22Rv1 (cell line): Measurements from ENCODE around the gene OXNAD1.

ENCODE experiments used
- H3K27ac ChIP-seq: fragments of 450-650 bp; 2 replicates; pipeline ENCODE4 v1.5.1; 2017
- ZFX ChIP-seq: fragments of 450-650 bp; IDR thresholded peaks from 2 replicates; pipeline ENCODE4 v1.6.1; 2017; ENCODE audit warnings: antibody characterized with exemption, borderline replicate concordance
- TF ChIP-seq, protein P1 (sequence below): fragments of 450-650 bp; IDR thresholded peaks from 2 replicates; pipeline ENCODE4 v1.5.1; 2017; ENCODE audit warnings: mild to moderate bottlenecking

Gene OXNAD1

DNA sequence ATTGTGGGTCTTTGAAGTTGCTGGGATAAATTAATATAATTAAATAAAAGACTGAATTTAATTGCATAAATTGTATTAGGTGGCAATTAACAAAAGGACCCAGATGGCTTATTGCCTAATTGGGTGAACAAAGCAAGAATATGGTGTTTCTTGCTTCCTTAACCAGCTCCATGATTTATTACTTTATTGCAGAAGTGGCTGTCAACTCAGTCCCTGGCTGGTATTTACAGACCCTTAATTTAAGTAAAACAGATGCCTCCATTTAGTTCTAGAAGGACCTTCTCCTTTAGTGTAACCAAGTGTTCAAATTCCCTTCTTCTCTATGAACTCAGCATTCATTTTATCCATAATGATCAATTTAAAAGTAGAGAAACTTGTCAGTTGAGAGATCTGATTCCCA is 35.3 kb upstream of the OXNAD1 start:
- H3K27ac ChIP-seq = no peak overlapping the region
- TF ChIP-seq, protein P1, sequence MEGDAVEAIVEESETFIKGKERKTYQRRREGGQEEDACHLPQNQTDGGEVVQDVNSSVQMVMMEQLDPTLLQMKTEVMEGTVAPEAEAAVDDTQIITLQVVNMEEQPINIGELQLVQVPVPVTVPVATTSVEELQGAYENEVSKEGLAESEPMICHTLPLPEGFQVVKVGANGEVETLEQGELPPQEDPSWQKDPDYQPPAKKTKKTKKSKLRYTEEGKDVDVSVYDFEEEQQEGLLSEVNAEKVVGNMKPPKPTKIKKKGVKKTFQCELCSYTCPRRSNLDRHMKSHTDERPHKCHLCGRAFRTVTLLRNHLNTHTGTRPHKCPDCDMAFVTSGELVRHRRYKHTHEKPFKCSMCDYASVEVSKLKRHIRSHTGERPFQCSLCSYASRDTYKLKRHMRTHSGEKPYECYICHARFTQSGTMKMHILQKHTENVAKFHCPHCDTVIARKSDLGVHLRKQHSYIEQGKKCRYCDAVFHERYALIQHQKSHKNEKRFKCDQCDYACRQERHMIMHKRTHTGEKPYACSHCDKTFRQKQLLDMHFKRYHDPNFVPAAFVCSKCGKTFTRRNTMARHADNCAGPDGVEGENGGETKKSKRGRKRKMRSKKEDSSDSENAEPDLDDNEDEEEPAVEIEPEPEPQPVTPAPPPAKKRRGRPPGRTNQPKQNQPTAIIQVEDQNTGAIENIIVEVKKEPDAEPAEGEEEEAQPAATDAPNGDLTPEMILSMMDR = no peak
- no peak for TF ChIP-seq ZFX

DNA sequence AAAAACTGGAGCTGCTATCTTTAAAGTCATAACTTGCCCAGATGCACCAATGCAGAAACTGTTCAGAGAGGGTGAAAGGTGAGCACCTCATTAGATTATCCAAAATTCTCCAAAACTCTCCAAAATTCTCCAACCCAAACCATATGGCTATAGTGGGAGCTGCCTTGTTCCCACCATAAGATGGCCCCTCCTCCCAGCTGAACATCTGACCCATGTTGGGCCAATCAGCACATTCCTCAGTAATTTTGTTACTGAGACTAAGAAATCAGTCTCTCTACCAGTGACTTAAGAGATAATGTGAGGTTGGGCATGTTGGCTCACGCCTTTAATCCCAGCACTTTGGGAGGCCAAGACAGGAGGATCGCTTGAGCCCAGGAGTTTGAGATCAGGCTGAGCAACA is 33.0 kb upstream of the OXNAD1 start:
- TF ChIP-seq, protein P1 = no peak
- TF ChIP-seq ZFX = no peak
- no peak overlapping the region for H3K27ac ChIP-seq

DNA sequence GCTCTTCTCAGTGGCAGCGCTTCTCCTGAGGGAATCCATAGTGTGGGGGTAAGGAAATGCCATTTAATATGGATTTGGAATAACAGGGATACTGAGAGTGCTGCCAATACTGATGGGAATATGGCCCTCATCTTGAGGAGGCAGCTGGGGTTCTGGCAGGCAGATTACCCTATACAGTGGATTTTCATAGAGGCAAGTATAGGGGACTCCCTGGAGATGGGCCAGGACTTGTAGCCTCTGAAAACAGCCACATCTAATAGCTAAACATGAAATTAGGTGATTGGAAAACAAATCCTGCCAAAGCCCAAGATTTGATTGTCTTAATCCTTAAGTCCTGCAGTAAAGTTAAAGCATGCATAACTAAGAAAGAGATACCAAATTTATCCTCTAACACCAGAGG is 31.2 kb upstream of the OXNAD1 start:
- TF ChIP-seq ZFX = no peak
- TF ChIP-seq, protein P1 = no peak
- no peak overlapping the region for H3K27ac ChIP-seq

DNA sequence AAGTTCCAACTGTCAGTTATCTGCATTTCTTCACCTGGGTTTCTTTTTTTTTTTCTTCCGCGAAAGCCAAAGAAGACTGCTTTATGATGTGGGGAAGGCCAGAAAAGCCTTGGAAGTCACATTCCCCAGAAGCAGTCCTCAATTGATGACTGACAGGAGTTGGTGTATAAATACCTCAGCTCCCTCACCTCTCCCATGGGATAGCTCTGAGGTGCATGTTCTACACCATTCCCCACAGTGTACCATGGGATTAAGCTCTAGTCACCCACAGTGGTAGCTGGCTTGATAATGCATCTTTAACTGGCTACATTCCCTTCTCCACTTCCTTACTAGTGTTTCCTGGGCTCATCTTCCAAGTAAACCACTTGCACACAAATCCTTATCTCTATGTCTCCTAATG is 30.7 kb upstream of the OXNAD1 start:
- TF ChIP-seq, protein P1 = no peak
- TF ChIP-seq ZFX = no peak
- H3K27ac ChIP-seq = no peak overlapping the region

DNA sequence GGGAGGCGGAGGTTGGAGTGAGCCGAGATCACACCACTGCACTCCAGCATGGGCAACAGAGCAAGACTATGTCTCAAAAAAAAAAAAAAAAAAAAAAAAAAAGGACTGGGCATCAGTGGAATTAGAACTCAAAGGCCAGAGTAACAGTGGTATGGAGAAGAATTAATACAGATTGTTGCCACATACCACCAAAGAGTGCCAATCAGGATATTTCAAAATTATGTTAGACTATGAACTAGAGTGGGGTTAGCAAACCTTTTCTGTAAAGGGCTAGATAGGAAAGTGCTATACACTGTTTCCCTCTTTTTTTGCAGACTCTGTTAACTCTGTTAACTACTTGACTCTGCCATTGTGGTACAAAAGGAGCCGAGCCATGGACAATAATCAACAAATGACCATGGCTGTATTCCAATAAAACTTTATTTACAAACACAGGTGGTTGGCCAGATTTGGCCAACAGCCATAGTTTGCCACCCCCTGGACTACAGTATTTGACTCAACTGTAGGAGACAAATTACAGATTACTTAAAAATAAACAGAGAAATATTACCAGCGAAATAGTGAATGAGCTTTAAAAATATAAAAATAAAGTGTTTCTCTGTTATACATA is 28.9 kb upstream of the OXNAD1 start:
- peak overlapping the region; percentile 37; the same call in 1 of the 2 replicates for H3K27ac ChIP-seq
- TF ChIP-seq, protein P1 = no peak
- TF ChIP-seq ZFX = no peak

DNA sequence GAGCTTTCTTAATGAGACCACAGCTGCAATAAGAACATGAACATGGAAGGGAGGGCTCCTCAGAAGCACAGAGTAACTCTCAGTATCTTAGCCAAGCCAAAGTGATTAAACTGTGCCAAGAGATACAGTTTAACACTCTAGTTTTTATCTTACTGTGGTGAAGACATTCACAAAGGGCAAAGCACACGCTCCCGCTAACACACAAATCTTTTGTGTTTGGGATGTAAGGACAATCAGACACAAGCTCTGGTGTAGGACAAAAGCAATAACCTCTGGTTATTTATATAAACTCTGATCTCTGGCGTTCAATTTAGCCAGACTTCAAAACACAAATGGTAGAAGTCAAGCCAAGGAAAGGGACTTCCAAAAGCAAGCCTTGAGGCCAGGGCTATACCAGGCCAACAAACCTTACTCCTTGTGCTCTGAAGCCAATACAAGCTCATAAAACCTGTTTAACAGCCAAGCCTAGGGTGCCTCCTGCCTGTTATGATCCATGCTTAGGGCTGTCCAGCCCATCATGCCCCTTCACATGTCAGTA is 28.1 kb upstream of the OXNAD1 start:
- H3K27ac ChIP-seq = peak overlapping the region; percentile 37; the same call in 1 of the 2 replicates
- TF ChIP-seq ZFX = no peak
- TF ChIP-seq, protein P1 = no peak

DNA sequence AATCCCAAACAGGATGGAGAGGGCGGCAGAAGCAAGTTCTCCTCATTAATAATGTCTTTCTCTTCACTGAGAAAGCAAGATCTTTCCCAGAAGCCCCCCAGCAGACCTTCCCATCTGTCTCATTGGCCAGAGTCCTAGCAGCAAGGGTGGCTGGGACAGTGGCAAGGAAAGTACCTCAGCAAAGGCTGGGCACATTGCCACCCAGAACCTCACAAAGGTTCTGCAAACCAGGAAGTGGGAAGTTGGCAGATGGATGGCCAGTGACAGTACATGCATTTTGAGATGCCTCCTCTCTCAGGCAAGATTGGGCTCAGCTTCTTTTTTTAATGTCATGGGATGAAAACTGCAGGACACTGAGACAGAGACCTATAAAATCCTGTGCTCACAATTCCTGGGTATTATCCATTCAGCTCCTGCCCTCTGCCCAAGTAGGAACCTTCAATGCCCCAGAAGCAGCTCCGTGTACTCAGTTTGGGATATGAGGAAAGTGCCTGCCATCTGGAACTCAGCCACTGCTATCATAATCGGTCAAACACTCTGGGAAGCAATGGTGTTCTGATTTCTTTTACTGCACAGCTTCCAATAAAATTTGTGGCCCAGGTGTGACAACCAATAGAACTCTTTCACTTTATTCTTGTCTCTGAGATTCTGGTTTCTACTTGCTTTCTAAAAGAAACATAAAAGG is 25.8 kb upstream of the OXNAD1 start:
- TF ChIP-seq, protein P1 = no peak
- no peak for TF ChIP-seq ZFX
- no peak overlapping the region for H3K27ac ChIP-seq
